ENCODE measurements around the gene KAT6B. TPM values are rescaled to one million over a fixed set of nuclear protein-coding genes. Genes with fewer than 3 reads are reported as not detected.
A peak's percentile ranks its signal among the peaks of the same experiment; 100 is the strongest.

The KAT6B gene
- total and polyA plus RNA-seq, 2 donors (not counting 1 experiment from before 2014, with no cell fraction given): 8.6 to 111 TPM

DNA sequence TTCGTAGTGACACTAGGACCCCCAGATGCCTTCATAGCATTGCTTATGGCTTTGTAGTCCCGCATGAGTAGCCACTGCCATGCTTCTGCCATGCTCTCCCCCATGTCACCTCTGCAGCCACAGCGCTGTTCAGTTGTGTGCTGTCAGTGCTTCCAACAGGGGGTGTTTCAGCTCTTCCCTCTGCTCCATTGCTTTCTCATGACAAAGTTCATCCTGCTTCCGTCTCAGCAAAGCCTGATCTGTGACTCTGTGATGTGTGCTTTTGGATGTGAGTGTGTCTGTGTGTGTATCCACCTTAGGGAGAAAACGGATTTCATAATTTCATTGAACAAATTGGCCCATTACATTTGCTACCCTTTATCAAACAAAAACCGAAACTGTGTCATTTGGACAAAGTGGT lies 150.2 kb downstream of the KAT6B start:
- H3K79me2 ChIP-seq (ENCODE audit: control insufficient read depth, insufficient read depth, low read length): no peaks in the 10 kb centered on the region
- WGBS (ENCODE audit: insufficient coverage): 97% methylated on average over 3 of the region's 6 CpGs
- no peaks in the 10 kb centered on the region for H4K20me1 ChIP-seq (ENCODE audit: control insufficient read depth, insufficient read depth, low read length, poor library complexity, severe bottlenecking)
- peak overlapping the region; percentile 12 for H3K9ac ChIP-seq (ENCODE audit: low read length)
- no peak overlapping the region for H2AFZ ChIP-seq (ENCODE audit: insufficient read depth, low read depth, low read length, poor library complexity, severe bottlenecking)
- ATAC-seq (ENCODE audit: low read depth) (no peak), DNase-seq (peak; percentile 15)
- peak overlapping the region; percentile 58 for H3K4me2 ChIP-seq (replicated peaks; ENCODE audit: low read depth, low read length, poor library complexity, severe bottlenecking)
- peaks cover 25 to 28% of the 10 kb centered on the region in 2 donors for H3K4me1 ChIP-seq (ENCODE audit: control insufficient read depth in 2 of 2, insufficient read depth in 2 of 2, low read length in 2 of 2)
- peaks cover 1 to 14% of the 10 kb centered on the region in 2 experiments for H3K36me3 ChIP-seq (replicated peaks in 1 of 2; ENCODE audit: control extremely low read depth in 1 of 2, control insufficient read depth in 1 of 2, extremely low read depth in 1 of 2, insufficient read depth in 2 of 2, low read length in 1 of 2)
- Mint-ChIP-seq H3K9me3 (ENCODE audit: insufficient read depth) (no peaks in the 10 kb centered on the region), H3K4me1 (peaks cover 40% of the 10 kb centered on the region), H3K4me3 (peak overlapping the region; percentile 51), H3K27ac (peak overlapping the region; percentile 12), H3K27me3 (no peaks in the 10 kb centered on the region)
- no peak overlapping the region for H3K27ac ChIP-seq (ENCODE audit: low read length in 2 of 2)
- CTCF ChIA-PET: no interaction called here
- H3K4me3 ChIP-seq (ENCODE audit: control extremely low read depth in 1 of 5, extremely low read depth in 1 of 5, insufficient read depth in 1 of 5, low read depth in 2 of 5, low read length in 4 of 5): peak overlapping the region in 1 of 5 experiments; percentile 40
- TF ChIP-seq EZH2 (IDR thresholded peaks at IDR 0.05; ENCODE audit: borderline replicate concordance, insufficient read depth, low read depth, low read length, poor library complexity, severe bottlenecking): no peak
- POLR2A ChIA-PET: no interaction called here
- no peaks in the 10 kb centered on the region for H3K27me3 ChIP-seq (replicated peaks in 1 of 4; ENCODE audit: control extremely low read depth in 1 of 4, control insufficient read depth in 3 of 4, insufficient read depth in 4 of 4, low read length in 3 of 4)
- intact Hi-C loops (cut with micrococcal nuclease): loop anchor here (5.0 to 10.0 kb wide), 2 partner anchors 41 to 122 kb away; no protein-coding TSS in a partner anchor
- H3K9me3 ChIP-seq (ENCODE audit: control extremely low read depth in 1 of 3, control insufficient read depth in 2 of 3, insufficient read depth in 1 of 3, low read length in 2 of 3): no peaks in the 10 kb centered on the region

DNA sequence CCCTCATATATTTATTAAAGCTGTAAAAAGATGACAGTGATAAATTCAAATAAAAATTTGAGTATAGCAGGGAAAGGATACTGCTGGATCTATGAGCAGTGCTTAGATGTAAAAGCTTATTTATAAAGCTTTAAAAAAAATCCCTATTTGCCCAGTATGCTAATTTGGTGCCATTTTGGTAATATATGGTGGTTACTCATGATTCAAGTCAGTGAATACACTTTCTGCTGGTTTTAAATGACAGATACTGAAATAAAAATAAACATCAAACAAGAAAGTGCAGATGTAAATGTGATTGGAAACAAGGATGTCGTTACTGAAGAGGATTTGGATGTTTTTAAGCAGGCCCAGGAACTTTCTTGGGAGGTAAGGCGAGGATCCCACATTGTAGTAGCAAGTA lies 150.7 kb downstream of the KAT6B start:
- Mint-ChIP-seq H3K27me3 (no peaks in the 10 kb centered on the region), H3K4me1 (peaks cover 42% of the 10 kb centered on the region), H3K9me3 (ENCODE audit: insufficient read depth) (no peaks in the 10 kb centered on the region), H3K27ac (peak overlapping the region; percentile 80), H3K4me3 (peak overlapping the region; percentile 72)
- TF ChIP-seq, protein P1, sequence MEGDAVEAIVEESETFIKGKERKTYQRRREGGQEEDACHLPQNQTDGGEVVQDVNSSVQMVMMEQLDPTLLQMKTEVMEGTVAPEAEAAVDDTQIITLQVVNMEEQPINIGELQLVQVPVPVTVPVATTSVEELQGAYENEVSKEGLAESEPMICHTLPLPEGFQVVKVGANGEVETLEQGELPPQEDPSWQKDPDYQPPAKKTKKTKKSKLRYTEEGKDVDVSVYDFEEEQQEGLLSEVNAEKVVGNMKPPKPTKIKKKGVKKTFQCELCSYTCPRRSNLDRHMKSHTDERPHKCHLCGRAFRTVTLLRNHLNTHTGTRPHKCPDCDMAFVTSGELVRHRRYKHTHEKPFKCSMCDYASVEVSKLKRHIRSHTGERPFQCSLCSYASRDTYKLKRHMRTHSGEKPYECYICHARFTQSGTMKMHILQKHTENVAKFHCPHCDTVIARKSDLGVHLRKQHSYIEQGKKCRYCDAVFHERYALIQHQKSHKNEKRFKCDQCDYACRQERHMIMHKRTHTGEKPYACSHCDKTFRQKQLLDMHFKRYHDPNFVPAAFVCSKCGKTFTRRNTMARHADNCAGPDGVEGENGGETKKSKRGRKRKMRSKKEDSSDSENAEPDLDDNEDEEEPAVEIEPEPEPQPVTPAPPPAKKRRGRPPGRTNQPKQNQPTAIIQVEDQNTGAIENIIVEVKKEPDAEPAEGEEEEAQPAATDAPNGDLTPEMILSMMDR (IDR thresholded peaks at IDR 0.05): no peak
- TF ChIP-seq EZH2 (IDR thresholded peaks at IDR 0.05; ENCODE audit: borderline replicate concordance, insufficient read depth, low read depth, low read length, poor library complexity, severe bottlenecking): no peak
- peaks cover 25 to 28% of the 10 kb centered on the region in 2 donors for H3K4me1 ChIP-seq (ENCODE audit: control insufficient read depth in 2 of 2, insufficient read depth in 2 of 2, low read length in 2 of 2)
- WGBS (ENCODE audit: insufficient coverage): no CpG with 5 or more reads among the region's 2 CpGs
- CTCF ChIA-PET: interaction anchor here (1.2 to 1.7 kb wide), 2 partner anchors 14 to 44 kb away, joined by 4 read pairs; no protein-coding TSS in a partner anchor
- peak overlapping the region; percentile 58 for H3K4me2 ChIP-seq (replicated peaks; ENCODE audit: low read depth, low read length, poor library complexity, severe bottlenecking)
- no peak overlapping the region for H2AFZ ChIP-seq (ENCODE audit: insufficient read depth, low read depth, low read length, poor library complexity, severe bottlenecking)
- POLR2A ChIA-PET: interaction anchor here (0.6 kb wide), 1 partner anchor 830 kb away, joined by 3 read pairs; no protein-coding TSS in a partner anchor
- ATAC-seq (ENCODE audit: low read depth) (no peak), DNase-seq (peak; percentile 21)
- peak overlapping the region in 1 of 5 experiments; percentile 40 for H3K4me3 ChIP-seq (ENCODE audit: control extremely low read depth in 1 of 5, extremely low read depth in 1 of 5, insufficient read depth in 1 of 5, low read depth in 2 of 5, low read length in 4 of 5)
- H3K27me3 ChIP-seq (replicated peaks in 1 of 4; ENCODE audit: control extremely low read depth in 1 of 4, control insufficient read depth in 3 of 4, insufficient read depth in 4 of 4, low read length in 3 of 4): no peaks in the 10 kb centered on the region
- no peaks in the 10 kb centered on the region for H3K79me2 ChIP-seq (ENCODE audit: control insufficient read depth, insufficient read depth, low read length)
- intact Hi-C loops (cut with micrococcal nuclease): loop anchor here (1.0 to 10.0 kb wide), 3 partner anchors 40 to 151 kb away; partner anchors contain the start of gene KAT6B
- H3K9ac ChIP-seq (ENCODE audit: low read length): peak overlapping the region; percentile 19
- peak overlapping the region; percentile 8 to 66 for H3K27ac ChIP-seq (ENCODE audit: low read length in 2 of 2)
- no peaks in the 10 kb centered on the region for H3K9me3 ChIP-seq (ENCODE audit: control extremely low read depth in 1 of 3, control insufficient read depth in 2 of 3, insufficient read depth in 1 of 3, low read length in 2 of 3)
- peaks cover 1 to 14% of the 10 kb centered on the region in 2 experiments for H3K36me3 ChIP-seq (replicated peaks in 1 of 2; ENCODE audit: control extremely low read depth in 1 of 2, control insufficient read depth in 1 of 2, extremely low read depth in 1 of 2, insufficient read depth in 2 of 2, low read length in 1 of 2)
- H4K20me1 ChIP-seq (ENCODE audit: control insufficient read depth, insufficient read depth, low read length, poor library complexity, severe bottlenecking): no peaks in the 10 kb centered on the region
